HG03342 (cell line): ENCODE measurements around the gene TSHZ3.

ENCODE experiments used
- ATAC-seq: cut with Tn5 transposase; IDR thresholded peaks from one replicate; pipeline ENCODE4 v1.9.1; 2021; ENCODE audit warnings: mild to moderate bottlenecking, moderate library complexity; ENCODE audit not compliant: unreplicated experiment

The TSHZ3 gene

GRCh38 chr19:31292639-31293185 lies 56.5 kb downstream of the TSHZ3 start:
- ATAC-seq = no peak

- ATAC-seq = no peak
Observed at GRCh38 chr19:31290931-31291590, 58.2 kb downstream of the TSHZ3 start.

- no peak for ATAC-seq
Observed at GRCh38 chr19:31289976-31290375, 59.3 kb downstream of the TSHZ3 start.

GRCh38 chr19:31289381-31289880 lies 59.8 kb downstream of the TSHZ3 start:
- no peak for ATAC-seq

- no peak for ATAC-seq
Observed at GRCh38 chr19:31286491-31286890, 62.7 kb downstream of the TSHZ3 start.

GRCh38 chr19:31285744-31286143 lies 63.5 kb downstream of the TSHZ3 start:
- no peak for ATAC-seq

GRCh38 chr19:31284621-31285020 lies 64.6 kb downstream of the TSHZ3 start:
- ATAC-seq = no peak

- ATAC-seq = no peak
Observed at GRCh38 chr19:31283701-31284100, 65.5 kb downstream of the TSHZ3 start.

GRCh38 chr19:31282346-31282745 lies 66.9 kb downstream of the TSHZ3 start:
- ATAC-seq = no peak

- no peak for ATAC-seq
Observed at GRCh38 chr19:31280287-31281006, 68.8 kb downstream of the TSHZ3 start.

GRCh38 chr19:31279436-31279765 lies 69.8 kb downstream of the TSHZ3 start:
- ATAC-seq = no peak

GRCh38 chr19:31278555-31279435 lies 70.4 kb downstream of the TSHZ3 start:
- ATAC-seq = no peak

GRCh38 chr19:31277516-31277915 lies 71.7 kb downstream of the TSHZ3 start:
- no peak for ATAC-seq

- ATAC-seq = no peak
Observed at GRCh38 chr19:31276831-31277230, 72.4 kb downstream of the TSHZ3 start.

- no peak for ATAC-seq
Observed at GRCh38 chr19:31275068-31275334, 74.2 kb downstream of the TSHZ3 start.

- no peak for ATAC-seq
Observed at GRCh38 chr19:31274251-31275067, 74.8 kb downstream of the TSHZ3 start.

GRCh38 chr19:31272583-31273106 lies 76.6 kb downstream of the TSHZ3 start:
- no peak for ATAC-seq

- ATAC-seq = no peak
Observed at GRCh38 chr19:31271306-31271911, 77.8 kb downstream of the TSHZ3 start.

- no peak for ATAC-seq
Observed at GRCh38 chr19:31270897-31271296, 78.3 kb downstream of the TSHZ3 start.
